Activated CD4-positive, alpha-beta T cell treated with anti-CD3 and anti-CD28 coated beads, Interleukin-2, Interleukin-6, amounts not matched to agents 100 ng/mL and 50 ng/mL, durations not matched to agents 16 hours and 8 hours (primary cell): Measurements from ENCODE around the gene NFE2.

Source experiments
- DNase-seq: peaks from one replicate; pipeline ENCODE4 v3.0.0-alpha.2; 2020

Gene NFE2

GRCh38 chr12:54281261-54281638 is 19.6 kb downstream of the NFE2 start:
- DNase-seq, result peak; percentile 68

GRCh38 chr12:54280468-54281260 is 20.2 kb downstream of the NFE2 start, which contains the start of gene HNRNPA1:
Gene HNRNPA1, plus strand, starts transcription at chr12:54280726. Its CDS starts 82 bp downstream, at chr12:54280808.
- DNase-seq, result peak; percentile 99

GRCh38 chr12:54279632-54280467 is 21.0 kb downstream of the NFE2 start, which contains the start of gene CBX5:
Gene CBX5, minus strand, starts transcription at chr12:54280122. Its CDS starts 22,472 bp downstream, at chr12:54257650.
- DNase-seq, result peak; percentile 100

GRCh38 chr12:54279227-54279631 is 21.6 kb downstream of the NFE2 start:
- DNase-seq, result no peak

GRCh38 chr12:54277823-54278276 is 23.0 kb downstream of the NFE2 start:
- DNase-seq, result no peak

GRCh38 chr12:54276368-54276767 is 24.4 kb downstream of the NFE2 start:
- DNase-seq, result peak; percentile 31

GRCh38 chr12:54273981-54274380 is 26.8 kb downstream of the NFE2 start:
- no peak for DNase-seq

GRCh38 chr12:54272214-54272613 is 28.6 kb downstream of the NFE2 start:
- peak; percentile 56 for DNase-seq

GRCh38 chr12:54270345-54270744 is 30.5 kb downstream of the NFE2 start:
- peak; percentile 47 for DNase-seq

- DNase-seq, result no peak
Measured at GRCh38 chr12:54266852-54267251, 34.0 kb downstream of the NFE2 start.

GRCh38 chr12:54265364-54265812 is 35.4 kb downstream of the NFE2 start:
- DNase-seq, result no peak

GRCh38 chr12:54262403-54262925 is 38.4 kb downstream of the NFE2 start:
- DNase-seq, result no peak

- no peak for DNase-seq
Measured at GRCh38 chr12:54261815-54262402, 38.9 kb downstream of the NFE2 start.

GRCh38 chr12:54259194-54260011 is 41.4 kb downstream of the NFE2 start:
- peak; percentile 44 for DNase-seq

GRCh38 chr12:54258201-54258681 is 42.6 kb downstream of the NFE2 start:
- no peak for DNase-seq

- no peak for DNase-seq
Measured at GRCh38 chr12:54257332-54257731, 43.5 kb downstream of the NFE2 start.

GRCh38 chr12:54253240-54253639 is 47.6 kb downstream of the NFE2 start:
- no peak for DNase-seq

GRCh38 chr12:54251667-54252284 is 49.0 kb downstream of the NFE2 start:
- peak; percentile 44 for DNase-seq

- DNase-seq, result no peak
Measured at GRCh38 chr12:54249489-54249888, 51.3 kb downstream of the NFE2 start.

GRCh38 chr12:54246011-54246641 is 54.7 kb downstream of the NFE2 start:
- DNase-seq, result no peak
